Stomach (tissue), 9 donors: ENCODE data around the gene EPHA7. TPM values are rescaled to one million over a fixed set of nuclear protein-coding genes. Genes with fewer than 3 reads are reported as not detected.

ENCODE experiments used
- DNase-seq, 2 donors: peaks; one replicate each; pipeline versions ENCODE4 v3.0.0 to v3.0.0-alpha.2; 2013 to 2019
- H3K27ac ChIP-seq, 5 donors: fragments of 200-600 bp in 4 of 5; sonication (generic) in 4 of 5; one replicate each; pipeline ENCODE4 v1.5.1; 2013 to 2019; ENCODE audit warnings: mild to moderate bottlenecking in 1 of 5, moderate library complexity in 1 of 5
- H3K27me3 ChIP-seq, 3 donors: fragments of 200-600 bp; sonication (generic); one replicate each; pipeline ENCODE4 v1.5.1; 2017 to 2019; ENCODE audit warnings: mixed run types in 1 of 3
- H3K36me3 ChIP-seq, 4 donors: fragments of 200-600 bp; sonication (generic); 1 replicate in 3 of 4; 2 replicates in 1 of 4; pipeline ENCODE4 v1.5.1; 2016 to 2019
- H3K4me1 ChIP-seq, 4 donors: fragments of 200-600 bp; sonication (generic); one replicate each; pipeline ENCODE4 v1.5.1; 2016 to 2019
- H3K4me3 ChIP-seq, 4 donors: fragments of 200-600 bp; sonication (generic) in 3 of 4; one replicate each; pipeline ENCODE4 v1.5.1; 2016 to 2019; ENCODE audit warnings: mild to moderate bottlenecking in 1 of 4
- H3K9me3 ChIP-seq, 4 donors: fragments of 200-600 bp; sonication (generic); one replicate each; pipeline ENCODE4 v1.5.1; 2016 to 2019
- CTCF ChIP-seq, 7 experiments: fragments of 450-650 bp in 4 of 7; fragments of 200-600 bp in 3 of 7; sonication (generic) in 3 of 7; IDR thresholded peaks; one replicate each; pipeline ENCODE4 v1.5.1; 2016 to 2019; ENCODE audit warnings: antibody characterized with exemption in 7 of 7, control low read depth in 2 of 7, mild to moderate bottlenecking in 1 of 7
- EP300 ChIP-seq: sonication (generic); formaldehyde crosslinking; IDR thresholded peaks from one replicate; pipeline ENCODE4 v1.6.1; 2017; ENCODE audit warnings: antibody characterized with exemption
- POLR2A ChIP-seq, 4 donors: fragments of 450-650 bp; IDR thresholded peaks; one replicate each; pipeline ENCODE4 v1.6.1; 2016; ENCODE audit warnings: antibody characterized with exemption in 4 of 4, control low read depth in 2 of 4, mild to moderate bottlenecking in 1 of 4, moderate library complexity in 1 of 4
- POLR2AphosphoS5 ChIP-seq, 3 donors: sonication (generic); formaldehyde crosslinking; IDR thresholded peaks; one replicate each; pipeline ENCODE4 v1.6.1; 2016; ENCODE audit warnings: antibody characterized with exemption in 3 of 3
- WGBS, 5 donors: extraction: QIAGEN DNeasy Blood & Tissue Kit in 3 of 5; methylation state at CpG; one replicate each; pipeline versions ENCODE4 v1.1.5 to v1.1.7; 2013 to 2018; 5-methylcytosine and 5-hydroxymethylcytosine counted together
- intact Hi-C: fragments of 100-400 bp; cut with DNase I; formaldehyde crosslinking; loops from one replicate; pipeline ENCODE4 v1.15.1; 2023; ENCODE audit warnings: low total_unique reads
- polyA plus RNA-seq, 3 donors: library from polyadenylated mRNA; stranded (reverse); fragments of 200-250 nt; gene quantifications; one replicate each; pipeline ENCODE4 v1.2.3, GENCODE V29; 2013
- total RNA-seq, 5 donors: library from RNA; depleted of rRNA; stranded (reverse); fragments of >200 nt; gene quantifications; one replicate each; pipeline versions ENCODE4 v1.1.0 to v1.2.3, GENCODE V29; 2014 to 2016
- donor health status: healthy with polysubstance abuse.
- donor health status: Bipolar disorder and iron deficiency.
- donor health status: healthy.

Gene EPHA7
- total and polyA plus RNA-seq, 8 donors, result 0.55 to 118 (median 7.6) TPM

GRCh38 chr6:93252930-93253329 is 166.4 kb downstream of the EPHA7 start:
- DNase-seq, result no peak
- no peak for TF ChIP-seq POLR2AphosphoS5 (IDR thresholded peaks at IDR 0.05)
- TF ChIP-seq POLR2A (IDR thresholded peaks at IDR 0.05), result no peak
- TF ChIP-seq EP300, result no peak
- TF ChIP-seq CTCF (IDR thresholded peaks at IDR 0.05), result no peak
- no peak overlapping the region for H3K4me3 ChIP-seq
- H3K27ac ChIP-seq, result no peak overlapping the region
- peaks cover 0 to 4% (median 0%) of the 10 kb centered on the region in 4 donors for H3K36me3 ChIP-seq
- no peaks in the 10 kb centered on the region for H3K27me3 ChIP-seq
- H3K9me3 ChIP-seq, result no peaks in the 10 kb centered on the region
- H3K4me1 ChIP-seq, result no peaks in the 10 kb centered on the region
- intact Hi-C loops, result no loop called here

- Histone ChIP-seq H3K4me1 (no peaks in the 10 kb centered on the region), H3K9me3 (no peaks in the 10 kb centered on the region), H3K27ac (no peak overlapping the region), H3K27me3 (no peaks in the 10 kb centered on the region), H3K4me3 (no peak overlapping the region), H3K36me3 (peaks cover 0 to 6% (median 0%) of the 10 kb centered on the region in 4 donors)
- TF ChIP-seq POLR2A (IDR thresholded peaks at IDR 0.05) (no peak), POLR2AphosphoS5 (IDR thresholded peaks at IDR 0.05) (no peak), CTCF (IDR thresholded peaks at IDR 0.05) (no peak), EP300 (no peak)
- intact Hi-C loops, result no loop called here
- DNase-seq, result no peak
- 34 to 55% (median 48%) methylated on average over 2 of the region's 2 CpGs for WGBS, 5 donors
Observed at GRCh38 chr6:93248631-93249030, 170.7 kb downstream of the EPHA7 start.

- Histone ChIP-seq H3K9me3 (no peaks in the 10 kb centered on the region), H3K4me3 (no peak overlapping the region), H3K4me1 (no peaks in the 10 kb centered on the region), H3K27ac (no peak overlapping the region), H3K36me3 (peaks cover 0 to 6% (median 0%) of the 10 kb centered on the region in 4 donors), H3K27me3 (no peaks in the 10 kb centered on the region)
- 24 to 48% (median 39%) methylated on average over 1 of the region's 1 CpG for WGBS, 5 donors
- TF ChIP-seq CTCF (IDR thresholded peaks at IDR 0.05), result no peak
- TF ChIP-seq POLR2AphosphoS5 (IDR thresholded peaks at IDR 0.05), result no peak
- no peak for TF ChIP-seq POLR2A (IDR thresholded peaks at IDR 0.05)
- no peak for TF ChIP-seq EP300
- DNase-seq, result no peak
- intact Hi-C loops, result no loop called here
Observed at GRCh38 chr6:93243231-93243778, 176.1 kb downstream of the EPHA7 start.

GRCh38 chr6:93242049-93242448 is 177.3 kb downstream of the EPHA7 start:
- H3K4me3 ChIP-seq, result no peak overlapping the region
- H3K36me3 ChIP-seq, result peaks cover 0 to 6% (median 0%) of the 10 kb centered on the region in 4 donors
- no peaks in the 10 kb centered on the region for H3K27me3 ChIP-seq
- intact Hi-C loops, result no loop called here
- no peaks in the 10 kb centered on the region for H3K9me3 ChIP-seq
- H3K27ac ChIP-seq, result no peak overlapping the region
- no peak for DNase-seq
- H3K4me1 ChIP-seq, result no peaks in the 10 kb centered on the region
- TF ChIP-seq CTCF (IDR thresholded peaks at IDR 0.05), result no peak
- no peak for TF ChIP-seq POLR2A (IDR thresholded peaks at IDR 0.05)
- TF ChIP-seq POLR2AphosphoS5 (IDR thresholded peaks at IDR 0.05), result no peak
- no peak for TF ChIP-seq EP300
